DMS 273 (cell line): ENCODE data around the gene UBE2Q1.

Experiments
- DNase-seq: peaks from one replicate; lab custom pipeline; 2025; ENCODE audit not compliant: unreplicated experiment; lab: John Stamatoyannopoulos, UW

Gene UBE2Q1

DNA sequence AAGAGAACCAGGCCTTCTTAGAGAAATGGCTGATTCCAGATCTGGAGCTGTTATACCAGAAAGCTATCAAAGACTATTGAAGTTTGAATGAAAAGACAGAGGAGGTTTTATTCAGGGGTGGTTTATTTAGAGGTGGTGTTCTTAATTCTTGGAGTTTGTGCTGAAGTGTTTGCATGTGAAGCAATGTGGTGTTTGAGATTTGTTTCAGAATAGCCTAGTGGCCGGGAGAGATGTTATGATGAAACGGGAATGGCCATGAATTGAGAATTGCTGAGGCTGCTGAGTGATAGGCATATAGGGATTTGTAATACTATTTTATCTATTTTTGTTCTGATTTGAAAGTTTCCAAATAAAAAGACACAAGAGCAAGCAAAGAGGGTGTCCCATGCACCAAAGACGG, 45.7 kb downstream of the UBE2Q1 start:
- no peak for DNase-seq

DNA sequence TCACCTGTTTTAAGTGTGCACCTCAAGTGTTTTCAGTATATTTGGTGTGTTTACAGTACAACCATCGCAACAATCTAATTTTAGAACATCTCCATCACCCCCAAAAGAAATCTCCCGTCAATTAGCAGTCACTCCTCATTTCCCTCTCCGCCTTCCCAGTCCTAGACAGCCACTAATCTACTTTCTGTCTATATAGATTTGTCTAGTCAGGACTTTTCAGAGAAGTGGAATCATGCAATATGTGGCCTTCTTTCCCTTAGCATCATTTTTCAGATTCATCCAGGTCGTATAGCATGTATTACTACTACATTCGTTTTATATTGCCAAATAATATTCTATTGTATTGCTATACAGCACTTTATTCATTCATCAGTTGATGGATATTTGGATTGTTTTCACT, 54.6 kb downstream of the UBE2Q1 start:
- DNase-seq: no peak

DNA sequence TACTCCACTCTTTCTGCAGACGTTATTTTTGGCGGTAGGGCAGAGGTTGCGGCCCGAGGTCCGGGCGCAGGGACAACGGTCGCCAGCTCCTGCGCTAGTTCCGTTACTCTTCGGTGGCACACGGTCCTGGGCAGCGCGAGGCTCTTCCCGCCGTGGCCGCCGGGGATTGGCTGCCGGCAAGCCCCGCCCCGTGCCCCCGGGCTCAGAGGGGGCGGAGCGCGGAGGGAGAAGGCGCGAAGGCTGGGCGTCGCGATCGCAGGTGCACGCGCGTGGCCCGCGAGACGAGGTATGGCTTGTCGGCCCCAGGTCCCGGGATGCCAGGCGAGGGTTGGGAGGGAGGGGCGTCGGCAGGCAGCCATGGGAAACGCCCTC, 55.7 kb downstream of the UBE2Q1 start:
- no peak for DNase-seq

DNA sequence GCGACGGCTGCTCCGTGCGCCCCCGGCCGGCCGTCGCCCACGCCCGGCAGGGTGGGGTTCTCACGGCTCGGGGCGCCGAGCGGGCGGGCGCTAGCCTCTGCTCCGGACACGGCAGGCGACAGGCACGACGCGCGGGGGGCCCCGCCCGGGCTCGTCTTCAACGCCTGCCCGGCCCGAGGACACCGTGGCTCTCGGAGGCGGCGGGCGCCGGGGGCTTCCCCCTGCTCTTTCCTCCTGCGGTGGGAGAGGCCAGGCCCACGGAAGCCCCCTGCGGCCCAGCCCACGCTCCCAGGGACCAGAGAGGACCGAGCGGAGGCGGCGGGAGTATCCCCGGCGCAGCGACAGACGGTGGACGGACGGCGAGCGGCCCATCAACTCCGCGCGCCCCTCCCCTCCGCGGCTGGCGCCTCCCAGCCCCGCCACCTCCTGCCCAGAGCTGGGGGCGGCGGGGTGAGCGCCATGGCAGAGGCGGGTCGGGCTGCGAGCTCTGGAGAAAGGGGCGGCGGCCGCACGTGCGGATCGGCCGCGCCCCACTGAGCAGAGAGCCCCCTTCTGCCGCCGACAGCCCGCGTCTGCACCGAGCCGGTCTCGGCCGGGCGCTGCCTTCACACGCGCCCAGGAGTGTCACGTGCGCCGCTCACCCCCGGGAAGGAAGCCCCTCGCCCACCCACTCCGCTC, 56.3 kb downstream of the UBE2Q1 start, which contains the start of the genes SHE and TDRD10:
Gene SHE (minus strand): TSS at position 347 of the 678 bp plus-strand sequence. CDS start 386 bp downstream, outside the sequence.
Gene TDRD10 (plus strand): TSS at position 154 of the 678 bp plus-strand sequence. CDS start 4,685 bp downstream, outside the sequence.
- DNase-seq: peak; percentile 44

DNA sequence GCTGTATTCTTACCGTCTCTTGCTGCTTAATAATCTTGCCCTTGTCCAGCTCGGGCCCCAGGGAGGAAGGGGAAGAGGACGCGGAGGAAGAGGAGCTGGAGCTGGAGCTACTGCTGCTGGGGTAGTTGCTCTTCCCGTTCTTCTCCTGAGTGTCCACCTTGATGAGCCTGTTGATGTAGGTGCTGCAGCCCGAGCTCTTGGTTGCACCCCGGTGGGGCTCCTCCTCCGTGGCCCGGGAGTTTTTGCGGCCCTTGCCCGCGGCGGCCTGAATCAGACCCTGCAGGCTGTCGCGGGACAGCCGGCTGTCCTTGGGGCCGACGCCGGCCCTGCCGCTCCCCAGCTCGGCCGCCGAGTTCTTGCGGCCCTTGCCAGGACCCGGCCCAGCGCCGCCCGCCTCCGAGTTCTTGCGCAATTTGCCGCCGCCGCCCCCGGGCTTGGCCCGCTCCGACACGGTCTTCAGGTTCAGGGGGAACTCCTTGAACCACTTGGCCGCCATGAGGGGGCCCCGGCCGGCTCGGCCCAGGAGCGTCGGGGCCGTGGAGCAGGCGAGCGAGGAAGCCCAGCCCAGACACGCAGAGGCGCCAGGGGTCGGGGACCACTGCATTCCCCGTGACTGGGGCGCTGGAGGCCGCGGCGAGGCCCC, 56.9 kb downstream of the UBE2Q1 start:
- DNase-seq: peak; percentile 40

DNA sequence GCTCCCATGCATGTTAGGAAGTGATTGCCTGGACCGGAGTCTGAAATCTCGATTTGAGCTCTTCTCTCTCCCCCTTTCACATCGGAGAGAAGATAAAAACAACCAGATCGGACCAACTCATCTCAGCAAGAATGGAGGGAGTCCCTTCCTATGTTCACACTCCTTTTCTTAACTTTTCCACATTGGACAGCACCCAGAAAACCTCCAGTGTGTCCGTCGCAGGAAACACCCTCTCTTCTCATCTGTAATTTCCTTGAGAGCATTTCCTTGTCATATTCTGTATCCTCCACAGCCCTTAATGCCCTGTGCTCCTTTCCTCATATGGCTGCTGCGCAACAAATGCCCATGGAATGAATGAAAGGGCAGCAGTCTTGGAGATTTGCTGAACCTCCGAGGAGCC, 57.9 kb downstream of the UBE2Q1 start:
- no peak for DNase-seq

DNA sequence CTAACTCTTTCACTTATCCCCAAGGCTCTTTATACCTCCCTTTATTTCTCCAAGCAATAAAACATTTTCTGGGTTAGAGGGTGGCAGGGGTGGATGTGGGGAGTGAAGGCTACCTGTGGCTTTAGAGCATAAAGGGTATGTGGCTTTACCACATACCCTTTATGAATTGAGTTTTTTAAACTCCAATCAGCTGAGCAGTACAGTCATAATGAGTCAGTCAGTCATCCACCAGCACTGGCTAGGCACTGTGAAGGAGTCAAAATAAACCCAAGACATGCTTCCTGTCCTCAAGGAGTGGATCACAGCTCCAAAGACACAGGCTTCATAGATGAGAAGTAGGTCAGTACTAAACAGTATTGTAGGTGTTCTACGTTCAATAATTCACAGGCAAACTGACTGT, 59.0 kb downstream of the UBE2Q1 start:
- no peak for DNase-seq
